Activated T-cell treated with anti-CD3 and anti-CD28 coated beads, Interleukin-2, amount 50 U/mL, for 48 hours (primary cell): ENCODE data around the gene GAP43.

Experiments
- DNase-seq, 2 experiments: peaks; one replicate each; pipeline ENCODE4 v3.0.0-alpha.2; 2020

Gene GAP43

GRCh38 chr3:115768661-115769060, 145.4 kb downstream of the GAP43 start:
- DNase-seq = no peak
